Aorta (tissue), 5 donors: Measurements from ENCODE around the gene IL1RL2. TPM values are rescaled to one million over a fixed set of nuclear protein-coding genes. Genes with fewer than 3 reads are reported as not detected.

ENCODE experiments used
- ATAC-seq: fragments of 200-7000 bp; cut with Tn5 transposase; one replicate; pipeline ENCODE4 v1.9.1; 2022; ENCODE audit warnings: moderate library complexity; ENCODE audit not compliant: low FRiP score
- DNase-seq, 2 donors: peaks; one replicate each; pipeline ENCODE4 v3.0.0-alpha.2; 2020
- H3K27ac ChIP-seq, 2 donors: one replicate each; pipeline ENCODE4 v1.5.1; 2013; ENCODE audit warnings: low read length in 2 of 2, mild to moderate bottlenecking in 2 of 2, moderate library complexity in 2 of 2, control low read depth in 1 of 2, inconsistent platforms in 1 of 2, low read depth in 1 of 2
- H3K27me3 ChIP-seq, 2 donors: one replicate each; pipeline ENCODE4 v1.6.1; 2013; ENCODE audit warnings: control low read depth in 1 of 2, low read length in 1 of 2, mild to moderate bottlenecking in 1 of 2, moderate library complexity in 1 of 2; ENCODE audit not compliant: insufficient read depth in 2 of 2, control insufficient read depth in 1 of 2
- H3K36me3 ChIP-seq, 2 donors: one replicate each; pipeline ENCODE4 v1.6.1; 2013; ENCODE audit warnings: control low read depth in 1 of 2, low read length in 1 of 2, mild to moderate bottlenecking in 1 of 2; ENCODE audit not compliant: insufficient read depth in 2 of 2, control insufficient read depth in 1 of 2
- H3K4me1 ChIP-seq, 2 donors: one replicate each; pipeline ENCODE4 v1.6.1; 2013; ENCODE audit warnings: low read length in 2 of 2, control low read depth in 1 of 2, mild to moderate bottlenecking in 1 of 2, moderate library complexity in 1 of 2; ENCODE audit not compliant: insufficient read depth in 2 of 2, control insufficient read depth in 1 of 2
- H3K4me3 ChIP-seq, 2 donors: one replicate each; pipeline ENCODE4 v1.5.1; 2013; ENCODE audit warnings: low read length in 2 of 2, control low read depth in 1 of 2, mild to moderate bottlenecking in 1 of 2
- H3K9me3 ChIP-seq: one replicate; pipeline ENCODE4 v1.6.1; 2013; ENCODE audit warnings: mild to moderate bottlenecking, low read length; ENCODE audit not compliant: control insufficient read depth
- WGBS, 2 donors: extraction: QIAGEN DNeasy Blood & Tissue Kit; methylation state at CpG; one replicate each; pipeline ENCODE4 v1.1.7; 2013; 5-methylcytosine and 5-hydroxymethylcytosine counted together
- intact Hi-C, 2 donors: fragments of 100-400 bp; cut with DNase I; formaldehyde crosslinking; loops; one replicate each; pipeline versions ENCODE4 v1.14.2 to v1.15.0; 2022
- polyA plus RNA-seq, 2 donors: library from polyadenylated mRNA; stranded (reverse); fragments of 200-250 nt; gene quantifications; one replicate each; pipeline ENCODE4 v1.2.3, GENCODE V29; 2013
- total RNA-seq, 2 donors: library from RNA; stranded (reverse); fragmentation: NEBNext Ultra II Directional; extraction: Animal tissue kit (Norgen Biotek cat#: 25700); gene quantifications; one replicate each; pipeline ENCODE4 v1.2.1, GENCODE V29; 2021
- donor health status: healthy with polysubstance abuse.
- donor health status: Bipolar disorder and iron deficiency.
- donor health status: DM: no; HTN: no; CAD: no.
- donor health status: DM: no; HTN: no; CAD: no.
- donor health status: DM: yes; HTN: yes; CAD: no.

Gene IL1RL2
- total and polyA plus RNA-seq, 4 donors: 0.54 to 1.8 (median 0.54) TPM; not detected in 1

DNA sequence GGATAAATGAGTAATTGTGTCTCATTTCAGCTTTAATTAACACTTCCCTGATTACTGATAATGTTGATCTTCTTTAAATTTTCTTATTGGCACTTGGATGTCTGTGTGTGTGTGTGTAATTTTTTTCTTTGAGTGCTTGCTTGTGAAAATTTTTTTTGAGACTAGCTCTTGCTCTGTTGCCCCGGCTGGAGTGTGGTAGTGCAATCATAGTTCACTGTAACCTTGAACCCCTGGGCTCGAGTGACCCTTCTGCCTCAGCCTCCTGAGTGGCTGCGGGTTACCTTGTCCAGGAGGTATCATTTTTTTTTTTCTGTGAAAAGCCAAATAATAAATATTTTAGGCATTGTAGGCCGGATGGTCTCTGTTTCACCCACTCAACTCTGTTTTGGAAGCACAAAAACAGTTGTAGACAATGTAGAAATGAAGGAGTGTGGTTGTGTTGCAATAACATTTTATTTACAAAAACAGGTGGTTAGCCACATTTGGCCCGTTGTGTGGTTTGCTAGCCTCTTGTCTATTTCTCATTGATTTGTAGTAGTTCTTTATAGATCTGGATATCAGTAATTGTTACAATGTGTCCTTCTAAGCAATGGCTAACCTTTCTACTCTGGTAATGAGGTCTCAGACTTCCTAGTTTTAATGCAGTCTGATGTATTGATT, 7.9 kb downstream of the IL1RL2 start:
- no peak for ATAC-seq
- peaks cover 0 to 2% of the 10 kb centered on the region in 2 donors for H3K36me3 ChIP-seq
- H3K9me3 ChIP-seq: peaks cover 1% of the 10 kb centered on the region
- no peak overlapping the region for H3K4me3 ChIP-seq
- H3K27ac ChIP-seq: no peak overlapping the region
- no peaks in the 10 kb centered on the region for H3K4me1 ChIP-seq
- no peaks in the 10 kb centered on the region for H3K27me3 ChIP-seq
- WGBS, 2 donors: 74 to 92% methylated on average over 5 of the region's 5 CpGs
- DNase-seq: no peak
- intact Hi-C loops: loop anchor here in 1 of 2 donors (5.0 kb wide), 1 partner anchor 48 kb away; no protein-coding TSS in a partner anchor

DNA sequence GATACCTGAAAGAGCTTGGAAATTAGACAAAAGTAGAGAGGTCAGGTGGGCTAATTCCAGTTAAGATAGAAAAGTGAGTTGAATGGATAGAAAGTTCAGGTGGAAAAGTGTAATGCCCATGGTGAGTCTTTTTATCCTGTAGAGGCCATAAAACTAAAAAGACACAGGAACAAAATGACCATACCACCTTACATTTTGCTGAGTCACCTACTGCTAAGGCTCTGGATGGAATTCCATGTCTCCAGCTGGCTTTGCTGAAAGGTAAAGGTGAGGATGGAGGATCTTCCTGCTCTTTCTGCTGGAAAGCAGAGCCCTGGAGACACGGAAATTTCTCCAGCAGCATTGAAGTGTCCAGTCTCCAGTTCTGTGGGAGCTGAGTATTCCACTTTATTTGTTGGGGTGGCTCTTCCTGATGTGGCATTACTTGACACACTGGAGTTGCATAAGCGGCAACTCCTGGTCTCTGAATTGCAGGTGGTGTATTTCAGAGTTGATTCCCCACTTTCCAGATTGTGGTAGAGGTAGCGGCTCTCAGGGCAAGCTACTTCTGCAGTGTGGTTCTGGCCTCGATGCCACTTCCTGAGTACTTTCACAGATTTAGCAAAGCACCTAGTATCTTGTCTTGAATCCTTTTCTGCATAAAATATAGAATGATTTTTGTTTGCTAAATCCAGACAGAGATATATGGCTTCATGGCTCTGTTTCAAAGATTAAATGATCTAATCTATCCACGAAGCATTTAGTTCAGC, 10.7 kb downstream of the IL1RL2 start:
- Histone ChIP-seq H3K4me3 (no peak overlapping the region), H3K4me1 (no peaks in the 10 kb centered on the region), H3K27ac (no peak overlapping the region), H3K27me3 (no peaks in the 10 kb centered on the region), H3K36me3 (peaks cover 0 to 2% of the 10 kb centered on the region in 2 donors), H3K9me3 (peaks cover 1% of the 10 kb centered on the region)
- intact Hi-C loops: loop anchor here in 1 of 2 donors (5.0 kb wide), 1 partner anchor 45 kb away; no protein-coding TSS in a partner anchor
- WGBS, 2 donors: 74 to 94% methylated on average over 5 of the region's 5 CpGs
- DNase-seq: no peak
- no peak for ATAC-seq

DNA sequence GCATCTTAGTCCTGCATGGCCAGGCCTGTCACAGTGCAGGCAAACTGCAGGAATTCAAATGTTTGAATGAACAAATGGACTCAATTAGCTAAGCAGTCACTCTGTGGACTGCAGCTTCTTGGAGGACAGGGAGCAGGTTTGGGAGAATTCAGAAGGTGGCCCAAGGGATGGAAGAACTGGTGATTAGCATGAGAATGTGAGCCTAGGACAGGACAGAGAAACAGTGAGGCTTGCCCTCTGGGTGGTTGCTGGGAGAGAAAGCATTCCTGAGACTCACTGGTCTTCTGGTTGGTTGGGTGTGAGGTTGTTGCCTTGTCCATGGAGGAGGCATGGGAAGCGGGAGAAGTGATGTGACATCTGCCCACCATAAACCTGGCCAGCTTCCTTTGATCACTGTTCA, 13.7 kb downstream of the IL1RL2 start:
- H3K4me3 ChIP-seq: no peak overlapping the region
- H3K9me3 ChIP-seq: peaks cover 1% of the 10 kb centered on the region
- H3K4me1 ChIP-seq: no peaks in the 10 kb centered on the region
- intact Hi-C loops: no loop called here
- H3K27ac ChIP-seq: no peak overlapping the region
- DNase-seq (no peak), ATAC-seq (no peak)
- 98 to 100% methylated on average over 1 of the region's 1 CpG for WGBS, 2 donors
- no peaks in the 10 kb centered on the region for H3K27me3 ChIP-seq
- peaks cover 0 to 2% of the 10 kb centered on the region in 2 donors for H3K36me3 ChIP-seq

DNA sequence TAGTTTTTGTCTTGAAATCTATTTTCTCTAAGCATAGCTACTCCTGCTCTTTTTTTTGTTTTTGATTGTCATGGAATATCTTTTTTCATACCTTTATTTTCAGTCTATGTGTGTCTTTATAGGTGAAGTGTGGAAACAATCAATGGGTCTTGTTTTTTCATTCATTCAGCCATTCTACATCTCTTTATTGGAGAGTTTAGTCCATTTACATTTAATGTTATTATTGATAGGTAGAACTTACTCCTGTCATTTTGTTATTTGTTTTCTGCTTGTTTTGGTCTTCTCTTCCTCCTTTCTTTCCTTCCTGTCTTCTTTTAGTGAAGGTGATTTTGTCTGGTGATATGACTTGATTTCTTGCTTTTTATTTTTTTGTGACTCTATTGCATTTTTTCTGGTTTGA, 17.8 kb downstream of the IL1RL2 start:
- DNase-seq: no peak
- ATAC-seq: no peak
- no peak overlapping the region for H3K4me3 ChIP-seq
- H3K4me1 ChIP-seq: no peaks in the 10 kb centered on the region
- no peak overlapping the region for H3K27ac ChIP-seq
- H3K27me3 ChIP-seq: no peaks in the 10 kb centered on the region
- intact Hi-C loops: no loop called here
- peaks cover under 1% of the 10 kb centered on the region for H3K9me3 ChIP-seq
- no peaks in the 10 kb centered on the region for H3K36me3 ChIP-seq

DNA sequence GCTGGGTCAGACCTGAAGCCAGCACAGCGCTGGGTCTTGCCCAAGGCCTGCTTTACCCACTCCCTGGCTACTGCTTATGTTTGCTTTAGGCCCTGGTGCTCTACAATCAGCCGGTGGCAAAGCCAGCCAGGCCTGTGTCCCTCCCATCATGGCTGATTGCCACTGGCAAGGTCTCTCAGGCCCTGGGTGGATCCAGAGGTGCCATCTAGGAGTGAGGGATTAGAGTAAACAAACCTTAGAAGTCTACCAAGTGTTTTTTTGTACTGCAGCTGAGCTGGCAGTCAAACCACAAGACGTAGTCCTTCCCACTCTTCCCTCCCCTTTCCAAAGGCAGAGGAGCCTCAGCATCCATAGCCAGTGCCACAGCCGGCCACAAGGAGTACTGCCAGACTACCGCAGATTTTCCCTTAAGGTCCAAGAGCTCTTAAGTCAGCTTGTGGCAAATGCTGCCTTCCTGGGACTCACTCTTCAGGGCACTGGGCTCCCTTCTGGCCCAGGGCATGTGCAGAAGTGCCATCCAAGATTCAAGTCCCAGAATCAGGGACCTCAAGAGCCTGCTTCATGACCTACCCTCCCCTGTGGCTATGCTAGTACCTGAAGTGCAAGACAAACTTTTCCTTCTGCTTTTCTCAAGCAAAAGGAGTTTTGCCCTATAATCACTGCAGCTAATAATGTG, 20.0 kb downstream of the IL1RL2 start:
- DNase-seq (no peak), ATAC-seq (no peak)
- Histone ChIP-seq H3K27ac (no peak overlapping the region), H3K4me1 (no peaks in the 10 kb centered on the region), H3K4me3 (no peak overlapping the region), H3K36me3 (no peaks in the 10 kb centered on the region), H3K9me3 (no peaks in the 10 kb centered on the region), H3K27me3 (no peaks in the 10 kb centered on the region)
- WGBS, 2 donors: 11 to 50% methylated on average over 5 of the region's 5 CpGs
- intact Hi-C loops: no loop called here

DNA sequence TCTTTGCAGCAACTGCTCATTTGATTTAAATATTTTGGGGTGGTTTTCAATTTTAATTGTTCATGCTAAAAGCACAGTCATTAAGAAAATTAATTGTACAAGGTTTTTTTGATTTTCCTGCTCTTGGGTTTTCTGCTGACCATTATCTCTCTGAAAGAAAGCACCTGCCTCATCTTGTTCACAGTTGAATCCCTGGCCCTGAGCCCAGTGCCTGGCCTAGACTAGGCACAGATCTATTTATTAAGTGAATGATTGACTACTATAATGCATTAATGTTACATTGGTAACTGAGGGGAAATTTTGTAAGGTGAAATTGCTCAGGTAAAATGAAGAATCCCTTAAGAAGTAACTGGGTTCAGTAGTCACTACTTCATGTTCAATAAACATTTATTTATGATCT, 22.0 kb downstream of the IL1RL2 start:
- no peak overlapping the region for H3K4me3 ChIP-seq
- H3K36me3 ChIP-seq: no peaks in the 10 kb centered on the region
- intact Hi-C loops: no loop called here
- no peak for ATAC-seq
- no peaks in the 10 kb centered on the region for H3K9me3 ChIP-seq
- DNase-seq: no peak
- no peaks in the 10 kb centered on the region for H3K4me1 ChIP-seq
- no peaks in the 10 kb centered on the region for H3K27me3 ChIP-seq
- H3K27ac ChIP-seq: no peak overlapping the region

DNA sequence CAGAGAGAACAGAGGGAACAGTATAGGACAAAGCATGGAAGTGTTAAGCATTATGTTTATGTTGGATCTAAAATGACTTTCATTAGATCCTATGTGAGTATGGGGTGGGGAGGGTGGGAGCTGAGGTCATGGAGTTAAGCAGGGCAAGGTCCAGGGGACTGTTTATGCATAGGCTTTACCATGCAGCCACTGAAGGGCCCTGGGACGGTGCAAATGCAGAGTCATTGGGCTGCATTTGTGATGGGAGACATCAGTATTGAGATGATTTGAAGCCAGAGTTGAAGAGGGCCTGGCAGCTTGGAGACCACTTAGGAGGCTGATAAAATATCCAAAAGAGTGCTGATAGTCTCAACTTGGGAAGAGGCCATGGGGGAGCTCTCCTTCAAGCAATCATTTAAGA, 22.7 kb downstream of the IL1RL2 start:
- ATAC-seq (no peak), DNase-seq (no peak)
- H3K27ac ChIP-seq: no peak overlapping the region
- H3K4me1 ChIP-seq: no peaks in the 10 kb centered on the region
- H3K9me3 ChIP-seq: no peaks in the 10 kb centered on the region
- no peak overlapping the region for H3K4me3 ChIP-seq
- intact Hi-C loops: no loop called here
- no peaks in the 10 kb centered on the region for H3K36me3 ChIP-seq
- H3K27me3 ChIP-seq: no peaks in the 10 kb centered on the region
- 3 to 95% methylated on average over 1 of the region's 1 CpG for WGBS, 2 donors

DNA sequence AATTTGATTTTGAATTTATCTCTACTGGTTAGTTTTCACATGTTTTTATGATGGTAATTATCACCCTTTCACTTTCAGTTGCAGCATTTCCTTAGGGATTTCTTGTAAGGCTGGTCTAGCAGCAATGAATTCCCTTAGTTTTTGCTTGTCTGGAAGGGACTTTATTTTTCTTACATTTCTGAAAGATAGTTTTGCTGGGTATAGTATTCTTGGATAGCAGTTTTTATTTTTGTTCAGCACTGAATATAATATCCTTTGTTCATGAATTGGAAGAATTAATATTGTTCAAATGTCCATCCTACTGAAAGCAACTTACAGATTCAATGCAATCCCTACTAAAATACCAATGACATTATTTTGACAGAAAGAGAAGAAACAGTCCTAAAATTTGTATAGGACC, 30.2 kb downstream of the IL1RL2 start:
- Histone ChIP-seq H3K4me3 (no peak overlapping the region), H3K27me3 (no peaks in the 10 kb centered on the region), H3K4me1 (no peaks in the 10 kb centered on the region), H3K27ac (no peak overlapping the region), H3K9me3 (peaks cover 6% of the 10 kb centered on the region), H3K36me3 (peaks cover 0 to 1% of the 10 kb centered on the region in 2 donors)
- intact Hi-C loops: no loop called here
- DNase-seq: no peak
- ATAC-seq: no peak
